Effector CD8-positive, alpha-beta T cell (primary cell): ENCODE measurements around the gene ITSN1.

Experiments used
- DNase-seq: peaks from one replicate; lab custom pipeline; 2025; lab: John Stamatoyannopoulos, UW

The ITSN1 gene

GRCh38 chr21:33839167-33839716 is 196.9 kb downstream of the ITSN1 start:
- DNase-seq = no peak

DNA sequence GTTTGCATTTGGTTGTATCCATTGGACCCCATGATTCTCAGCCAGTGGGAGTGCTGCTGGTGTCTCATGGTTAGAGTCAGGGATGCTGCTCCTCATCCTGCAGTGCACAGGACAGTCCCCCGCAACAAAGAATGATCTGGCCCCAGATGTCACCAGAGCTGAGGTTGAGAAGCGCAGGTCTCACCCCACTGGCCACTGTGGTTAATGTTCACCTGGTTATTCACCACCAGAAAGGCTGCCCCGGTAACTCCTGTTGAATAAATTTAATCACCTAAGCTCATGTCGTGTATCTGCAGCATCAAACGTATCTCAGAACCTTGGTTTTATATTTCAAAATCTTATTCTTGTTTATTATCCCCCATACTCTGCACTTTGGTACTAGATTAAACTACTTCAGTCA is 197.5 kb downstream of the ITSN1 start:
- no peak for DNase-seq

DNA sequence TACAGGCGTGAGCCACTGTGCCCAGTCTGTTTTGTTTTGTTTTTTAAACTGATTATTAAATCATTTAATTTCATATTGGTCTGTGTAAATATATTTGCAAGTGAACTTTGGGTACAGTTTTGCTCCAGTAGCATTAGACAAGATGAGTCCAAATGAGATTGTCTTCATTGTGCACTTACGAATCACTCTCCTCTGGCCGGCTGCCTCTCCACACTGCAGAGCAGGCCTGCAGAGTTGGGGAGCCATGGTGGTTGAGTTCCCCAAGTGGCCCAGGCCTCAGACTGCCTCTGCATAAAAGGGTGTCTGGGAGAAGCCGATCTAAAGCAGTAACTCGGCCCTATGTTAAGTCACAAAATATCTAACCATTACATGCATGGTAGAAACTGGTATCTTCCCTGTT is 198.5 kb downstream of the ITSN1 start:
- no peak for DNase-seq

- no peak for DNase-seq
Measured at GRCh38 chr21:33841561-33841960, 199.3 kb downstream of the ITSN1 start.

DNA sequence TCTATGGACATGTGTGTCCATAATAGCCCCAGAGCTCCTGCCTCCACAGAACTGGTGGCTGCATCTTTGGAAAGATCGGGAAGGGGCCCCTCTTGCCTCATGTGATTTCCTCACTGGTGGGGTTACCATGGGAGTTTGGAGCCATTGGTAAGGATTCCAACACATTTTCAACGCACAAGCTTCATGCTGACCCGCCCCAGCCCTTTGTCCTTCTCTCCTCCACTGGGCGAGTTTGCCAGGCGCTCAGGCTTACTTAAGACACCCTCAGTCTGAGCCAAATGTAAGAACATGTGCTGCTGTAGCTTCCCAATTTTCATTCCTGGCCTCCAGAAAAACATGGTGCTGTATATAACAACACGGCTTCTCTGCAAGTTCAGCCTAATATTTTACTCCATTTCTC is 200.9 kb downstream of the ITSN1 start:
- DNase-seq = no peak

DNA sequence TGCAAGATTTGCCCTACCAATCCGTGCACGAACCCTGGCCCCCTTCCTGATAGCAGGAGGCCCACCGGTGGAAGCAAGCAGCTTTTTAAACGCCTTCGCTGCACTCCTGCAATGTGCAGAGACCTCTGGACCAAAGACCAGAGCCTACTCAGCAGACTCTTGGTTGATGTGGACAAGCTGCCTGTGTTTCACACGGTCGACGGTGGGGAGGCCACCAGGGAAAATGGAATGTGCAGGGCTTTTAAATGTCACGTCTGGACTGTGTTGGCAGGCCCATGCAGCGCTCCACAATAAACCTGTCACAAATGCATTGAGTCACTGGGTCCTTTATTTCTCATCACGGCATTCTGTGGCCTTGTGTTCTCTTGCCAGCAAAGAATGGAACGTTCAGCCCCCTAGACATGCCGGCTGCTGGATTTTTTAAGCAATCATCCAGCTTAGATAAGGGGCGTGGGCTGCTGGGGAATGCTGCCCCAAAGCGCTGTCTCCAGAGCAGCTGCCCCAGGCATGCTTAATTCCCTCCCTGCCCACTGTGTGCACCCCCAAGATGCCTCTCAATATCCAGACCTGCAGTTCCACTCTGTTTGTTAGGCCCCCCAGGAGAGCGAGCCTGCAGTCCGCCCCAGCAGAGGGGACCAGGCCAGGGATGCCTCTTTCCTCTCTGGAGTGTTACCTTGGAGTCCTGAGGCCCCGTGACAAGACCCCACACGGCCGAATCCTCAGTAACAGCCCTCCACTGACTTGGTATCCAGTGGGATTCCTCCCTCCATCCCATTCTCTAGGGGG is 202.0 kb downstream of the ITSN1 start:
- no peak for DNase-seq

DNA sequence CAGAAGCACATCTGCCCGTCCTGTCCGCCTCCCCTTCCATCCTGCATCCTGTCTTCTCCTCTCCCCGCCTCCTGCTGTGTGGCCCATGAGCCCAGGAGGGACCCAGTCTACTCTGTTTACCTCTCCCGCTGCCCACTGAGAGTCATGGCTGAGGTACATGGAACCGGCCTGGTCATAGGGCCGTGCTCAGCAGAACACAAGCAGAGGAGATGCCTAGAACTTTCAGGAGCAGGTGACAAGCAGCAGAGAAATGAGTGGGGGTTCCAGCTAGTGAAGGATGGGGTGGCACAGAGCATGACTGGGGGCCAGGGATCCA is 202.5 kb downstream of the ITSN1 start:
- DNase-seq = no peak

GRCh38 chr21:33846141-33846540 is 203.8 kb downstream of the ITSN1 start:
- no peak for DNase-seq

DNA sequence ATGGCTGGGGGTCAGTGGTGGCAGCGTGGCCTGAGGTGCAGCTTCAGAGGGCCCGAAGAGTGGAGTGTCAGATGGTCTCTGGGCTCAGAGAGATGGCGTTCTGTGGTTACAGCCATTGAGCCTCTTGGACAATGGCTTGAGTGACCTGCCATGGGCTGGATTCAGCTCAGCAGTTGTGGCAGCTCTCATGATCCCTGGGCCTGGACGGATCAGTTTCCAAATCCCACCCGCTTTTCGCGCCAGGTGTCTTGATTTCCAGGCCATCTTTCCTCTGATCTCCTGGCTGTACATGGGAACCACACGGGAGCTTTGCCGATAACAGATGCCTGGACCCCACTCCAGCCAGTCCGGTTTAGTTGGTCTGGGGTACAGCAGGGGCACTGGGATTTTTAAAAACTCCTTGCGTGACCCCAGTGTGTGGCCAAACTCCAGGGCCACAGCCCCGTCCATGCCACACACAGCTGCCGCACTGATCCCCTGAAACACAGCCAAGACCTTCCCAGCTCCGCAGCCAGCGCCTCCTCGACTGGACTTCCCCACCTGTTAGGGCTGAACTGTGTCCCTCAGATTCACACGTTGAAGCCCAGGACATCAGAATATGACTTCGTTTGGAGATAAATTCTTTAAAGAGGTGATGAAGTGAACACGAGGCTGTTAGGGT is 205.4 kb downstream of the ITSN1 start:
- no peak for DNase-seq

GRCh38 chr21:33848249-33848953 is 206.1 kb downstream of the ITSN1 start:
- DNase-seq = no peak

DNA sequence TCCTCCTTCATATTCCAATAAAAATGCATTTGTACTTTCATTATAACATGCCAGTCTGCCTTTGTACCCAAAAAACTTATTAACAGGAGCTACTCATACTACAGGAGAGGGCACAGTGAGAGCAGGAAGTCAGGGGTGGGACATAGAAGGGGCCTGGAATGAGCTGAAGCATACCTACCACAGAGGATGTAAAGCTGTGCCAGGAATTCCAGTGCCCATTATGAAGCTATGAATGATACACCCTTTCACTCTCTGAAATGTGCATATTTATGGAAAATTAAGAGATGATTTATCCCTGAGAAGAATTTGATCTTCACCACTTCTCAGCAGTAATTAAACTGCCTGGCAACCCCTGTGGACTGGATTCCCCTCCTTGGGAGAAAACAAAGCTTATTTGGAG is 207.5 kb downstream of the ITSN1 start:
- no peak for DNase-seq

DNA sequence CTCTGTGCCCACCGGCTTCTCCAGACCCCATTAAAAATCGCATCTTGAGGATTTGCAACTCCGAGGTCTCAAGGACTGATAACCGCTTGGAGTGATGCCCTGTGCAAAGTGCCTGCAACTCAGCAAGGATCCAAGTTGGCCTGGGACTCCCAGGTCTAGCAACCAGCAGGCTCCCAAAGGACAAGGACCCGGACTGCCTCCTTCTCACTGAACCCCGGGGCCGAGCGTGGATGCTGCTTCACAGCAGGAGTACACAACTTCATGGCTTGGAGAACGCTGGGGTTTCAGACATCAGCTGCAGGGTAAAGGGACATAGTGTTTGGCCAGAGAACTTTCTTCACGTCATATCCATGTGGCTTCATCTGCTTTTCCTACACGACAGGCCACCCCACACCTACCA is 208.1 kb downstream of the ITSN1 start:
- no peak for DNase-seq

DNA sequence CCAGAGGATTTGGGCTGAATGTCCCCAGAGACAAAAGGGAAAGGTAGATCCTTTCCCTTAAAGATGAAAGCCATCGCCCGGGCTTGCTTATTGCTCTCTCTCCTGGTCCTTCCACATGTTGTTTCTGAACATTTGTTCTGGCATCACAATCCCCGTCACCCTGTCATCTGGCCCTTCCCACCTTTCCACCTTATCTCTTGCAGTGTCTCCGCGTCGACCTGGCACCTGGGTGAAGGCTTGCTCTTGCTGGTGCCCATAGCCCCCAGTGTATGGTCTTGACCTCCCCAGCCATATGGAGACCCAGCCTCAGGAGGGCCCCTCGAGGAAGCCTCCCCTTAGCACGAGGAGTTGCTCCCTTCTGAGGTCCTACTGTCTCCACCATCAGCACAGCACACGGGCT is 208.7 kb downstream of the ITSN1 start:
- DNase-seq = no peak

GRCh38 chr21:33852485-33852884 is 210.2 kb downstream of the ITSN1 start:
- DNase-seq = no peak

GRCh38 chr21:33854604-33855003 is 212.3 kb downstream of the ITSN1 start:
- DNase-seq = no peak

- DNase-seq = no peak
Measured at GRCh38 chr21:33855190-33855589, 212.9 kb downstream of the ITSN1 start.

DNA sequence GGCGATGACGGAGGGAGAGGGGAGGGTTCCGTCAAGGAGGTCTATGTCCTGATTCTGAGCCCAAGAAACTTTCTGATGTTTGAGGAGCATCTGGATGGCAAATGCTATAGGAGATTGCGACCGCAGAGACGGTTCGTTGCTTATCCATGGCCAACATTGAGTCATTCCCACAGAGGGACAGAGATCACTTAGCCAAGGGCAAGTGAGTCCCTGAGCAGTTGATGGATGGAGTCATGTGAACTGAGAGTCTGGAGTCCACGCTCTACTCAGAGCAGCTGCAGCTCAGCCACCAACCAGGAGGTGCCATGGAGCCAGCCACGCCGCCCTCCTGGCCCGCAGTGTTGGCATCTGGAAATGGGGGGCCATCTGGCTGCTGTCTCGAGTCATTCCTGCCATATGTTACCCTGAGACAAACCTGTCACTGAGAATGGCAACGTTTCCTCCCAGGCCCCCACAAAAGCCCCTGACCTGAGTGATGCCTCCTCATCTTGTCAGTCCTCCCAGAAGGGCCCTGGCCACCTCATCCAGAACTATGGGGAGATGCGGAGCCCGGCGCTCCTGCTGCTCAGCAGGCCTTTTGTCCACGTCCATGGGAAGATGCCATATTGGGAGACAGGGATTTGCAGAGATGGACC is 214.7 kb downstream of the ITSN1 start:
- no peak for DNase-seq

DNA sequence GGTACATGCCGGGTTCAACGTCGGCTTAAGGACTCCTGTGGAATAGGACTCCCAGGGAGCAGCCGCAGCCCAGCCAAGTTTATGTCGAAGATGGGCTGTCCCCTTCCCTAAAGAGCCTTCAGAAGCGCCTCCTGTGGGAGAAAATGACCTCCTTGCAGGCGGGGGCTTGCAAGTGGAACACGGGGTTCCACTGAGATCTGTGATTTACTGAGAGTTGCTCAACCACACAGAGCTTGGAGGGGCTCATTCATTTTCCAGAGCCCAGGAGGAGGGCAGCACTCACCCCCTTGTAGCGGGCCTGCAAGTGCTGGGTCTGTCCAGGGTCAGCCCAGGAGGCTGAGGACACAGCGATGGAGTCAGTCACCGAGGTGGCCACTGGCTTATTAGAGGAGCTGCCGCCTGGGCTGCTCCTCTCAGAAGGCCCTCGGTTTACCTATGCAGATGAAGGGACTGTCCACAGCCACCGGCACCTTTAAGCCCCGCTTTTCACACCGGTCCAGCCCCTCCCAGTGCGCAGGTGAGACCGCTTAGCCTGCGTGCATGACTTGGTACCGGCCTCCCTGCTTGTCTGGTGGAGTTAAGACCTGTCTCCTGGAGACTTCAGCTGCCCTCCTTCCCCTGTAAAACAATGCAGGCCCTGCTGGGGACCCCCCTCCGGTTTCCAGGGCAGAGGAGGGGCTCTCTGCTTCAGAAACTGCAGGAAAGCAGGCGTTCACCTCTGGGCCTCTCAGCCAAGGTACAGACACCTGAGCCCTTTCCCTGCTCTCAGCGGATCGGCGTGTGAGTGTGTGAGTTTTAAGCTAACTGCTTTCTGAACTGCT is 215.8 kb downstream of the ITSN1 start:
- DNase-seq = no peak

- DNase-seq = no peak
Measured at GRCh38 chr21:33858667-33859372, 216.5 kb downstream of the ITSN1 start.

DNA sequence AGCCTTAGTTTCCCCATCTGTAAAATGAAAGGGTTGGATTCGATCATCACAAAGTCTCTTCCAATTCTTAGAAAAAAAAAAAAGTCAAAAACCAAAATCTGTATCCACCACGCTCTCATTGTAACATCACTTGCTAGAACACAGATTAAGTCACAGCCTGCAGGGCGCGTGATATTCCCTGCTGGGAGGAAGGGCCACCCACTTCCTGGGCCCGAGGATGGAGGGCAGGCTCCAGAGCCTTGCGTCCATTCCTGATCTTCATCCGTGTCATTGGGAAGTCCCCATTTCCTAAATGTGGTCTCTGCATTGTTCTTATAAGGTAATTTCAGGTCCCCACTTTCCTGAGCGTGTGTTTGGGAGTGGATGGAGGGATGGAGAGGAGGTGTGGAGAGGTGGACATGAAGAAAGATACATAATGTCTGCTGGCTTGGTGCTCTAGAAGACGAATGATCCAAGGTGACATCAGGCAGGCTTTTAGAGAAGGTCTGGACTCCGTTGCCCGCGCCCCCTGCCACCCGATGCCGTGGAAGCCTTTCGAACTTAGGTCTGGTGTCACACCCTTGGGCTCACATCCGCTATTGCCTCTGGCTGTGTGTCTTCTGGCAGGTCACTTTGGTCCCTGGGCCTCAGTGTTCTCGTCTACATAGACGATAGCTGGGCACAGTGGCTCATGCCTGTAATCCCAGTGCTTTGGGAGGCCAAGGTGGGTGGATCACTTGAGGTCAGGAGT is 217.2 kb downstream of the ITSN1 start:
- no peak for DNase-seq
